ENCODE data around the gene CTNNAL1. TPM values are rescaled to one million over a fixed set of nuclear protein-coding genes. Genes with fewer than 3 reads are reported as not detected.

The CTNNAL1 gene
- total and polyA plus RNA-seq, 9 of the 15 experiments (the other 6 are each of a cell fraction or from before 2014, with no cell fraction given): 23.2 to 78.0 (median 46.7) TPM

DNA sequence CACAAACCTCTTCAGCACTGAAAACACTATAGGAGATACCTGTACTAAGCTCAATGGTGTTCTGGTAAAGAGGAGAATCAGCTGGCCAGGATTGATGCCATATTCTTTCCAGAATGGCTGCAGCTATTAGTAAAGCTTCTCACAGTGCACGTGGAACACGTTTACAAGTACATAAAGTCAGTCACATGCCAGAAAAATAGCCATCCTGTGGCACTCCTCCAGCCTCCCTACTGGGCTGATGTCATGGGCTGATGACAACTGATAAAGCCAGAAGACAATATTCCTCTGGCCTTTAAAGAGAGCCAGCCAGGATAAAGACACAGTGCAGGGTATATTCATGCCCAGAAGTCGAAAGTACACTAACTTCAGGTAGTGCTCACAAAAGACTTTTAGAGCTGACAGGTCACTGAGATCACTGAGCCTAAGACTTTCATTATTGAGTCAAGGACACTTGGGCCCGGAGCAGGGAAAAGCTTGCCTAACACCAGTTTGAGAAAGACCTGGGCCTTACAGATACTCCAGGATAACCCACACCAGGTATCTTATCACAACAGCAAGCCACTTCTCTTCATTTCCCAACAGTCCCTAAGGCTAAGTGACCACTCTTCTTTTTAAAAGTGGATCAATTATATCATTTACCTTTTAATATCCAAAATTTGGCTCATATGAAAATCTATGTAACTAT, 49.7 kb downstream of the CTNNAL1 start (continued):
- TF ChIP-seq ZNF146 (CRISPR knock-in tag; IDR thresholded peaks at IDR 0.05; ENCODE audit: unreplicated experiment) (no peak), CBX3 (IDR thresholded peaks at IDR 0.05; ENCODE audit: borderline replicate concordance in 1 of 2, low read length in 2 of 2) (0 out of 3 replicates have a peak, but pooled peaks of 1 of the 2 experiments have one; percentile 47), KLF16 (IDR thresholded peaks at IDR 0.05) (0 out of 2 replicates have a peak, but pooled peaks have one; percentile 24), CSDE1 (IDR thresholded peaks at IDR 0.05) (no peak), PCBP1 (IDR thresholded peaks at IDR 0.05; ENCODE audit: low read depth, low read length, poor library complexity, severe bottlenecking) (no peak), ZNF785 (CRISPR knock-in tag; IDR thresholded peaks at IDR 0.05) (no peak), KLF1 (tag; IDR thresholded peaks at IDR 0.05) (no peak), ZNF778 (CRISPR knock-in tag; IDR thresholded peaks at IDR 0.05) (no peak), GATAD2B (IDR thresholded peaks at IDR 0.05; ENCODE audit: borderline replicate concordance) (peak; percentile 30; the same call in 1 of the 2 replicates), MAFK (IDR thresholded peaks at IDR 0.05; ENCODE audit: low read length) (no peak), ZNF3 (CRISPR knock-in tag; IDR thresholded peaks at IDR 0.05) (peak; percentile 45; the same call in 1 of the 2 replicates), STAT5A (IDR thresholded peaks at IDR 0.05; ENCODE audit: borderline replicate concordance, low read length) (peak; percentile 48; the same call in 1 of the 2 replicates), ZNF23 (CRISPR knock-in tag; IDR thresholded peaks at IDR 0.05) (no peak)
- TF ChIP-seq, protein P1, sequence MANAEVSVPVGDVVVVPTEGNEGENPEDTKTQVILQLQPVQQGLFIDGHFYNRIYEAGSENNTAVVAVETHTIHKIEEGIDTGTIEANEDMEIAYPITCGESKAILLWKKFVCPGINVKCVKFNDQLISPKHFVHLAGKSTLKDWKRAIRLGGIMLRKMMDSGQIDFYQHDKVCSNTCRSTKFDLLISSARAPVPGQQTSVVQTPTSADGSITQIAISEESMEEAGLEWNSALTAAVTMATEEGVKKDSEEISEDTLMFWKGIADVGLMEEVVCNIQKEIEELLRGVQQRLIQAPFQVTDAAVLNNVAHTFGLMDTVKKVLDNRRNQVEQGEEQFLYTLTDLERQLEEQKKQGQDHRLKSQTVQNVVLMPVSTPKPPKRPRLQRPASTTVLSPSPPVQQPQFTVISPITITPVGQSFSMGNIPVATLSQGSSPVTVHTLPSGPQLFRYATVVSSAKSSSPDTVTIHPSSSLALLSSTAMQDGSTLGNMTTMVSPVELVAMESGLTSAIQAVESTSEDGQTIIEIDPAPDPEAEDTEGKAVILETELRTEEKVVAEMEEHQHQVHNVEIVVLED (CRISPR knock-in tag; IDR thresholded peaks at IDR 0.05): no peak
- TF ChIP-seq, protein P2, sequence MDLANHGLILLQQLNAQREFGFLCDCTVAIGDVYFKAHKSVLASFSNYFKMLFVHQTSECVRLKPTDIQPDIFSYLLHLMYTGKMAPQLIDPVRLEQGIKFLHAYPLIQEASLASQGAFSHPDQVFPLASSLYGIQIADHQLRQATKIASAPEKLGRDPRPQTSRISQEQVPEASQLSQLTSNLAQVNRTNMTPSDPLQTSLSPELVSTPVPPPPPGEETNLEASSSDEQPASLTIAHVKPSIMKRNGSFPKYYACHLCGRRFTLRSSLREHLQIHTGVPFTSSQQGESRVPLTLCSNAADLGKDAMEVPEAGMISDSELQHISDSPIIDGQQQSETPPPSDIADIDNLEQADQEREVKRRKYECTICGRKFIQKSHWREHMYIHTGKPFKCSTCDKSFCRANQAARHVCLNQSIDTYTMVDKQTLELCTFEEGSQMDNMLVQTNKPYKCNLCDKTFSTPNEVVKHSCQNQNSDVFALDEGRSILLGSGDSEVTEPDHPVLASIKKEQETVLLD (IDR thresholded peaks at IDR 0.05): no peak
- TF ChIP-seq, protein P3, sequence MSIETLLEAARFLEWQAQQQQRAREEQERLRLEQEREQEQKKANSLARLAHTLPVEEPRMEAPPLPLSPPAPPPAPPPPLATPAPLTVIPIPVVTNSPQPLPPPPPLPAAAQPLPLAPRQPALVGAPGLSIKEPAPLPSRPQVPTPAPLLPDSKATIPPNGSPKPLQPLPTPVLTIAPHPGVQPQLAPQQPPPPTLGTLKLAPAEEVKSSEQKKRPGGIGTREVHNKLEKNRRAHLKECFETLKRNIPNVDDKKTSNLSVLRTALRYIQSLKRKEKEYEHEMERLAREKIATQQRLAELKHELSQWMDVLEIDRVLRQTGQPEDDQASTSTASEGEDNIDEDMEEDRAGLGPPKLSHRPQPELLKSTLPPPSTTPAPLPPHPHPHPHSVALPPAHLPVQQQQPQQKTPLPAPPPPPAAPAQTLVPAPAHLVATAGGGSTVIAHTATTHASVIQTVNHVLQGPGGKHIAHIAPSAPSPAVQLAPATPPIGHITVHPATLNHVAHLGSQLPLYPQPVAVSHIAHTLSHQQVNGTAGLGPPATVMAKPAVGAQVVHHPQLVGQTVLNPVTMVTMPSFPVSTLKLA (conservative IDR thresholded peaks at IDR 0.05): peak; percentile 90 to 92
- TF ChIP-seq, protein P4, sequence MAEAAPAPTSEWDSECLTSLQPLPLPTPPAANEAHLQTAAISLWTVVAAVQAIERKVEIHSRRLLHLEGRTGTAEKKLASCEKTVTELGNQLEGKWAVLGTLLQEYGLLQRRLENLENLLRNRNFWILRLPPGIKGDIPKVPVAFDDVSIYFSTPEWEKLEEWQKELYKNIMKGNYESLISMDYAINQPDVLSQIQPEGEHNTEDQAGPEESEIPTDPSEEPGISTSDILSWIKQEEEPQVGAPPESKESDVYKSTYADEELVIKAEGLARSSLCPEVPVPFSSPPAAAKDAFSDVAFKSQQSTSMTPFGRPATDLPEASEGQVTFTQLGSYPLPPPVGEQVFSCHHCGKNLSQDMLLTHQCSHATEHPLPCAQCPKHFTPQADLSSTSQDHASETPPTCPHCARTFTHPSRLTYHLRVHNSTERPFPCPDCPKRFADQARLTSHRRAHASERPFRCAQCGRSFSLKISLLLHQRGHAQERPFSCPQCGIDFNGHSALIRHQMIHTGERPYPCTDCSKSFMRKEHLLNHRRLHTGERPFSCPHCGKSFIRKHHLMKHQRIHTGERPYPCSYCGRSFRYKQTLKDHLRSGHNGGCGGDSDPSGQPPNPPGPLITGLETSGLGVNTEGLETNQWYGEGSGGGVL (CRISPR knock-in tag; IDR thresholded peaks at IDR 0.05): no peak
- TF ChIP-seq, protein P5, sequence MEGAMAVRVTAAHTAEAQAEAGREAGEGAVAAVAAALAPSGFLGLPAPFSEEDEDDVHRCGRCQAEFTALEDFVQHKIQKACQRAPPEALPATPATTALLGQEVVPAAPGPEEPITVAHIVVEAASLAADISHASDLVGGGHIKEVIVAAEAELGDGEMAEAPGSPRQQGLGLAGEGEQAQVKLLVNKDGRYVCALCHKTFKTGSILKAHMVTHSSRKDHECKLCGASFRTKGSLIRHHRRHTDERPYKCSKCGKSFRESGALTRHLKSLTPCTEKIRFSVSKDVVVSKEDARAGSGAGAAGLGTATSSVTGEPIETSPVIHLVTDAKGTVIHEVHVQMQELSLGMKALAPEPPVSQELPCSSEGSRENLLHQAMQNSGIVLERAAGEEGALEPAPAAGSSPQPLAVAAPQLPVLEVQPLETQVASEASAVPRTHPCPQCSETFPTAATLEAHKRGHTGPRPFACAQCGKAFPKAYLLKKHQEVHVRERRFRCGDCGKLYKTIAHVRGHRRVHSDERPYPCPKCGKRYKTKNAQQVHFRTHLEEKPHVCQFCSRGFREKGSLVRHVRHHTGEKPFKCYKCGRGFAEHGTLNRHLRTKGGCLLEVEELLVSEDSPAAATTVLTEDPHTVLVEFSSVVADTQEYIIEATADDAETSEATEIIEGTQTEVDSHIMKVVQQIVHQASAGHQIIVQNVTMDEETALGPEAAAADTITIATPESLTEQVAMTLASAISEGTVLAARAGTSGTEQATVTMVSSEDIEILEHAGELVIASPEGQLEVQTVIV (CRISPR knock-in tag; IDR thresholded peaks at IDR 0.05; ENCODE audit: borderline replicate concordance): no peak
- TF ChIP-seq, protein P6, sequence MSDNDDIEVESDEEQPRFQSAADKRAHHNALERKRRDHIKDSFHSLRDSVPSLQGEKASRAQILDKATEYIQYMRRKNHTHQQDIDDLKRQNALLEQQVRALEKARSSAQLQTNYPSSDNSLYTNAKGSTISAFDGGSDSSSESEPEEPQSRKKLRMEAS (CRISPR knock-in tag; IDR thresholded peaks at IDR 0.05): no peak
